HepG2 (cell line): Measurements from ENCODE around the gene PACRGL. TPM values are rescaled to one million over a fixed set of nuclear protein-coding genes. Genes with fewer than 3 reads are reported as not detected.

ENCODE experiments used
- ATAC-seq: fragments of 200-7000 bp; cut with Tn5 transposase; 3 replicates; pipeline ENCODE4 v1.9.1; 2020; ENCODE audit warnings: mild to moderate bottlenecking, moderate library complexity
- BruUV-seq: library from RNA; stranded (reverse); fragments of 400-500 nt; replicated peaks from 2 replicates; lab custom pipeline; 2021; lab: Mats Ljungman, UMichigan
- CTCF ChIA-PET: fragments of 300-600 bp; formaldehyde crosslinking; extraction: SDS; loops from one replicate; lab custom pipeline; 2021; ENCODE audit warnings: low total read pairs, inconsistent platforms, low intra/inter-chr PET ratio; lab: Yijun Ruan, JAX
- POLR2A ChIA-PET: fragments of 350-600 bp; sonication (Branson Sonifier 250); formaldehyde crosslinking; loops from one replicate; lab custom pipeline; 2020; ENCODE audit warnings: antibody characterized with exemption, inconsistent platforms; lab: Yijun Ruan, JAX
- DNase-seq: peaks from one replicate; pipeline ENCODE4 v3.0.0-alpha.2; 2015; ENCODE audit warnings: low spot score
- FAIRE-seq: peaks from 3 replicates; lab custom pipeline; 2011; peaks lifted over from hg19 to GRCh38; lab: Jason Lieb, UNC
- H2AFZ ChIP-seq: one replicate; pipeline ENCODE4 v1.6.1; 2011; ENCODE audit warnings: low read length, inconsistent platforms
- H3K27ac ChIP-seq: fragments of 300-600 bp; 3 replicates; pipeline ENCODE4 v1.8.0; 2011; ENCODE audit warnings: mixed run types, mild to moderate bottlenecking, mixed read lengths, low read length, inconsistent platforms; ENCODE audit not compliant: insufficient read depth; ENCODE audit errors: extremely low read length
- H3K27me3 ChIP-seq, 2 experiments: fragments of 200-600 bp in 1 of 2; 2 replicates in 1 of 2; 3 replicates in 1 of 2; pipeline versions ENCODE4 v1.6.0 to v1.8.0; 2011; ENCODE audit warnings: low read length in 2 of 2, mild to moderate bottlenecking in 2 of 2, moderate library complexity in 2 of 2, inconsistent platforms in 1 of 2; ENCODE audit not compliant: insufficient read depth in 2 of 2, control insufficient read depth in 1 of 2
- H3K36me3 ChIP-seq, 2 experiments: fragments of 200-600 bp in 1 of 2; replicated peaks in 1 of 2; 2 replicates in 1 of 2; 3 replicates in 1 of 2; pipeline versions ENCODE4 v1.5.1 to v1.8.0; 2011; ENCODE audit warnings: low read length in 2 of 2, inconsistent platforms in 1 of 2; ENCODE audit not compliant: insufficient read depth in 2 of 2, control insufficient read depth in 1 of 2
- H3K4me1 ChIP-seq: 2 replicates; pipeline ENCODE4 v1.5.1; 2012; ENCODE audit warnings: low read length, inconsistent platforms; ENCODE audit not compliant: insufficient read depth
- H3K4me2 ChIP-seq: 2 replicates; pipeline ENCODE4 v1.6.0; 2011; ENCODE audit warnings: low read depth, low read length, inconsistent platforms
- H3K4me3 ChIP-seq, 3 experiments: fragments of 200-600 bp in 1 of 3; sonication (generic), shearing (Covaris generic) in 1 of 3; replicated peaks in 1 of 3; 2 replicates each; pipeline ENCODE4 v1.5.1; 2011 to 2016; ENCODE audit warnings: low read length in 3 of 3, inconsistent platforms in 2 of 3, low read depth in 2 of 3, mild to moderate bottlenecking in 2 of 3, control low read depth in 1 of 3, mixed read lengths in 1 of 3; ENCODE audit not compliant: insufficient read depth in 1 of 3
- H3K79me2 ChIP-seq: one replicate; pipeline ENCODE4 v1.6.1; 2011; ENCODE audit warnings: low read length, inconsistent platforms; ENCODE audit not compliant: insufficient read depth
- H3K9ac ChIP-seq: 2 replicates; pipeline ENCODE4 v1.6.0; 2011; ENCODE audit warnings: mild to moderate bottlenecking, low read depth, low read length, inconsistent platforms; ENCODE audit not compliant: insufficient read depth
- H3K9me3 ChIP-seq: 2 replicates; pipeline ENCODE4 v1.5.1; 2012; ENCODE audit warnings: mild to moderate bottlenecking, low read length
- H4K20me1 ChIP-seq: 2 replicates; pipeline ENCODE4 v1.6.0; 2011; ENCODE audit warnings: inconsistent platforms, mild to moderate bottlenecking, low read length, moderate library complexity; ENCODE audit not compliant: insufficient read depth
- ARID3A ChIP-seq: IDR thresholded peaks from 2 replicates; pipeline ENCODE4 v1.6.1; 2012; ENCODE audit warnings: low read depth, low read length, improper control_type of control experiment
- HES4 ChIP-seq: sonication (generic); formaldehyde crosslinking; IDR thresholded peaks from 2 replicates; pipeline ENCODE4 v1.9.0; 2021; ENCODE audit warnings: mild to moderate bottlenecking, missing genetic modification reagents, borderline replicate concordance
- PCBP2 ChIP-seq: fragments of 200-400 bp; formaldehyde crosslinking; optimal IDR thresholded peaks from 2 replicates; pipeline ENCODE3; 2018; ENCODE audit warnings: low read length, low read depth; ENCODE audit not compliant: poor library complexity, severe bottlenecking
- PHF20 ChIP-seq: sonication (generic); formaldehyde crosslinking; IDR thresholded peaks from 2 replicates; pipeline ENCODE4 v1.5.0; 2020; ENCODE audit warnings: mild to moderate bottlenecking, missing genetic modification reagents
- RAD21 ChIP-seq: fragments of 450-650 bp; formaldehyde crosslinking; IDR thresholded peaks from 2 replicates; pipeline ENCODE4 v1.5.0; 2020; ENCODE audit warnings: mild to moderate bottlenecking
- TAF15 ChIP-seq: fragments of 200-400 bp; formaldehyde crosslinking; IDR thresholded peaks from one replicate; pipeline ENCODE4 v1.6.1; 2018; ENCODE audit warnings: mild to moderate bottlenecking, low read depth, low read length; ENCODE audit not compliant: poor library complexity, severe bottlenecking
- ZNF207 ChIP-seq: fragments of 450-650 bp; IDR thresholded peaks from 2 replicates; pipeline ENCODE4 v1.6.1; 2016; ENCODE audit warnings: antibody characterized with exemption, borderline replicate concordance
- ZNF615 ChIP-seq: sonication (generic); formaldehyde crosslinking; IDR thresholded peaks from 2 replicates; pipeline ENCODE4 v1.5.0; 2020; ENCODE audit warnings: mild to moderate bottlenecking, missing genetic modification reagents, borderline replicate concordance
- WGBS: methylation state at CpG from one replicate; pipeline ENCODE4 v1.1.6; 2017; ENCODE audit warnings: low lambda C conversion rate; 5-methylcytosine and 5-hydroxymethylcytosine counted together
- in situ Hi-C: cut with HindIII; loops from 2 replicates; pipeline ENCODE4 v1.10.0; 2017; ENCODE audit warnings: low pct_unique_long_range_greater_than_20kb; ENCODE audit not compliant: extremely low pct_ligation_motif_present
- intact Hi-C: fragments of 100-400 bp; cut with micrococcal nuclease; formaldehyde crosslinking; loops from one replicate; pipeline ENCODE4 v1.10.0; 2022; ENCODE audit not compliant: unreplicated experiment
- polyA plus RNA-seq, 8 experiments: library from polyadenylated mRNA; depleted of rRNA in 3 of 8; stranded (reverse) in 7 of 8; unstranded in 1 of 8; fragments of >200 nt; fragmentation: Illumina TruSeq in 4 of 8; extraction: Trizol in 4 of 8; gene quantifications; 2 replicates each; pipeline versions ENCODE4 v1.2.1 to v1.2.3, GENCODE V29; 2011 to 2016; ENCODE audit warnings: low read depth in 4 of 8, missing spikeins in 1 of 8, mixed read lengths in 1 of 8; ENCODE audit not compliant: insufficient read depth in 1 of 8
- total RNA-seq, 5 experiments: library from RNA; depleted of rRNA; stranded (reverse); fragments of >200 nt; fragmentation: Illumina TruSeq; extraction: Trizol; gene quantifications; 2 replicates each; pipeline ENCODE4 v1.2.3, GENCODE V29; 2016; ENCODE audit warnings: low read depth in 1 of 5
- TF ChIP-seq, protein P1 (sequence below): sonication (generic); formaldehyde crosslinking; IDR thresholded peaks from 2 replicates; pipeline ENCODE4 v1.4.0; 2020; ENCODE audit warnings: missing genetic modification reagents
- TF ChIP-seq, protein P2 (sequence below): sonication (generic); formaldehyde crosslinking; IDR thresholded peaks from 2 replicates; pipeline ENCODE4 v1.9.0; 2021; ENCODE audit warnings: missing genetic modification reagents, mild to moderate bottlenecking, borderline replicate concordance

Gene PACRGL
- total and polyA plus RNA-seq, 2 of the 13 experiments (the other 11 are each of a cell fraction or from before 2014, with no cell fraction given): 5.8 to 15.1 TPM

DNA sequence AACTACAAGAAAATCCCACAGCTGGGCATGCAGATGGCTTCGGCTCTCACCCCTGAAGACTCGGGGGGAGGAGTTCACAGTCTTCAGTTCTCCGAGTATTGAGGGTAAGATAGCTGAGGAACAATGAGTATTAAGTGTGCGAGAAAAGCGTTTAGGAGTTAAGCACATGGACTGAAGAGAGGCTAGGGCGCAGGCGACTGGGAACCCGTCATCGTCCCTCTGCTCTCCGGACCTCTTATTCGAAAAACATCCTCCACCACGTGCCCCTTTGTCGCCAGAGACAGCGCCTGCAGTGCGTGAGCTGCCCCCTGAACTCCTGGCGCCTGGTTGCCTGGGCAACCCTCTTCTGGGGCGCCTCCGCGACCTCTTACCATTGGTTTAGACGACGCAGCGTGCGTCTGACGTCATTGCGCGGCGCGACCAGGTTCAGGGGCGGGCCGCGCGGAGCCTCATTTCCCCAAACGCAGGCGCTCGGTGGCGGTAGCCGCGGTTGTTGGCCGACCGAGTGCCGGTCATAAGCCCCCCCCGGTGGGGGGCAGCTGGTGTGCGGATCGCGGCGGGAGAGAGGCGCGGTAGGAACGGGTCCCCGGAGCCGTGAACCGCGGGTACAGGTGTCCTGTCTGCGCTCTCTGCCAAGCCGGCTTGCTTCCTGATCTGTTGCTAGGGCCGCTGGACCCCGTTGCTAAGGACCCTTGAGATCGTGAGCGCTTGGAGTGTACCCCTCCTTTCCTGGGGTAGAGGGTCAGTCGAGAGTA lies at the start of gene PACRGL (continued):
- TF ChIP-seq ZNF207 (no peak), HES4 (no peak), TAF15 (no peak)
- TF ChIP-seq, protein P1, sequence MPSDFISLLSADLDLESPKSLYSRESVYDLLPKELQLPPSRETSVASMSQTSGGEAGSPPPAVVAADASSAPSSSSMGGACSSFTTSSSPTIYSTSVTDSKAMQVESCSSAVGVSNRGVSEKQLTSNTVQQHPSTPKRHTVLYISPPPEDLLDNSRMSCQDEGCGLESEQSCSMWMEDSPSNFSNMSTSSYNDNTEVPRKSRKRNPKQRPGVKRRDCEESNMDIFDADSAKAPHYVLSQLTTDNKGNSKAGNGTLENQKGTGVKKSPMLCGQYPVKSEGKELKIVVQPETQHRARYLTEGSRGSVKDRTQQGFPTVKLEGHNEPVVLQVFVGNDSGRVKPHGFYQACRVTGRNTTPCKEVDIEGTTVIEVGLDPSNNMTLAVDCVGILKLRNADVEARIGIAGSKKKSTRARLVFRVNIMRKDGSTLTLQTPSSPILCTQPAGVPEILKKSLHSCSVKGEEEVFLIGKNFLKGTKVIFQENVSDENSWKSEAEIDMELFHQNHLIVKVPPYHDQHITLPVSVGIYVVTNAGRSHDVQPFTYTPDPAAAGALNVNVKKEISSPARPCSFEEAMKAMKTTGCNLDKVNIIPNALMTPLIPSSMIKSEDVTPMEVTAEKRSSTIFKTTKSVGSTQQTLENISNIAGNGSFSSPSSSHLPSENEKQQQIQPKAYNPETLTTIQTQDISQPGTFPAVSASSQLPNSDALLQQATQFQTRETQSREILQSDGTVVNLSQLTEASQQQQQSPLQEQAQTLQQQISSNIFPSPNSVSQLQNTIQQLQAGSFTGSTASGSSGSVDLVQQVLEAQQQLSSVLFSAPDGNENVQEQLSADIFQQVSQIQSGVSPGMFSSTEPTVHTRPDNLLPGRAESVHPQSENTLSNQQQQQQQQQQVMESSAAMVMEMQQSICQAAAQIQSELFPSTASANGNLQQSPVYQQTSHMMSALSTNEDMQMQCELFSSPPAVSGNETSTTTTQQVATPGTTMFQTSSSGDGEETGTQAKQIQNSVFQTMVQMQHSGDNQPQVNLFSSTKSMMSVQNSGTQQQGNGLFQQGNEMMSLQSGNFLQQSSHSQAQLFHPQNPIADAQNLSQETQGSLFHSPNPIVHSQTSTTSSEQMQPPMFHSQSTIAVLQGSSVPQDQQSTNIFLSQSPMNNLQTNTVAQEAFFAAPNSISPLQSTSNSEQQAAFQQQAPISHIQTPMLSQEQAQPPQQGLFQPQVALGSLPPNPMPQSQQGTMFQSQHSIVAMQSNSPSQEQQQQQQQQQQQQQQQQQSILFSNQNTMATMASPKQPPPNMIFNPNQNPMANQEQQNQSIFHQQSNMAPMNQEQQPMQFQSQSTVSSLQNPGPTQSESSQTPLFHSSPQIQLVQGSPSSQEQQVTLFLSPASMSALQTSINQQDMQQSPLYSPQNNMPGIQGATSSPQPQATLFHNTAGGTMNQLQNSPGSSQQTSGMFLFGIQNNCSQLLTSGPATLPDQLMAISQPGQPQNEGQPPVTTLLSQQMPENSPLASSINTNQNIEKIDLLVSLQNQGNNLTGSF (CRISPR knock-in tag): no peak

DNA sequence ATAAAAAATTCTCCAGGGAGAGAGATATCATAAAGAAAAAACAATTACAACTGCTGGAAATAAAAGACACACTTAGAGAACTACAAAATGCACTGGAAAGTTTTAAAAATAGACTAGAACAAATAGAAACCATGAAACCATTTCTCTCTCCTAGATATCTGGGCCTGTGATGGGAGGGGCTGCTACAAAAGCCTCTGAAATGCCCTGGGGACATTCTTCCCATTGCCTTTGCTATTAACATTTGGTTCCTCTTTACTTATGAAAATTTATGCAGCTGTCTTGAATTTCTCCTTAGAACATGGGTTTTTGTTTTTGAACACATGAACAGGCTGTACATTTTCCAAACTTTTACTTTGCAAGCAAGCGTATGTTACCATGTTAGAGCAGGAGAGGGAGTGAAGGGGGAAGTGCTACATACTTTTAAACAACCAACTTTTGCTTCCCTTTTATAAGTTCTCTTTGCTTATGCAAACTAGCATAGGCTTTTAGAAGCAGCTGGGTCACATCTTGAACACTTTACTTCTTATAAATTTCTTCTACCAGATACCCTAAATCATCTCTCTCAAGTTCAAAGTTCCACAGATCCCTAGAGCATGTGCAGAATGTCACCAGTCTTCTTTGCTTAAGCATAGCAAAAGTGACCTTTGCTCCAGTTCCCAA lies 47.9 kb upstream of the PACRGL start:
- no peak overlapping the region for H3K9ac ChIP-seq
- no peak for ATAC-seq
- no peak overlapping the region for H3K27ac ChIP-seq
- WGBS: 45% methylated on average over 1 of the region's 1 CpG
- no peak overlapping the region for H3K4me2 ChIP-seq
- H3K4me1 ChIP-seq: no peaks in the 10 kb centered on the region
- H3K4me3 ChIP-seq: no peak overlapping the region
- in situ Hi-C loops (no loop called here), intact Hi-C loops (no loop called here)
- H3K36me3 ChIP-seq: no peaks in the 10 kb centered on the region
- H3K79me2 ChIP-seq: no peaks in the 10 kb centered on the region
- ChIA-PET POLR2A (no interaction called here), CTCF (no interaction called here)
- H4K20me1 ChIP-seq: no peaks in the 10 kb centered on the region
- H3K9me3 ChIP-seq: no peaks in the 10 kb centered on the region; the same call in 1 of the 2 replicates
- no TSS peak for BruUV-seq
- H3K27me3 ChIP-seq: no peaks in the 10 kb centered on the region
- no peak for FAIRE-seq
- H2AFZ ChIP-seq: no peak overlapping the region
- no peak for DNase-seq
- TF ChIP-seq PCBP2: no peak
- TF ChIP-seq RAD21: no peak
- TF ChIP-seq PHF20: no peak
- TF ChIP-seq ARID3A: no peak
- TF ChIP-seq, protein P2, sequence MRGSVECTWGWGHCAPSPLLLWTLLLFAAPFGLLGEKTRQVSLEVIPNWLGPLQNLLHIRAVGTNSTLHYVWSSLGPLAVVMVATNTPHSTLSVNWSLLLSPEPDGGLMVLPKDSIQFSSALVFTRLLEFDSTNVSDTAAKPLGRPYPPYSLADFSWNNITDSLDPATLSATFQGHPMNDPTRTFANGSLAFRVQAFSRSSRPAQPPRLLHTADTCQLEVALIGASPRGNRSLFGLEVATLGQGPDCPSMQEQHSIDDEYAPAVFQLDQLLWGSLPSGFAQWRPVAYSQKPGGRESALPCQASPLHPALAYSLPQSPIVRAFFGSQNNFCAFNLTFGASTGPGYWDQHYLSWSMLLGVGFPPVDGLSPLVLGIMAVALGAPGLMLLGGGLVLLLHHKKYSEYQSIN: no peak
- no peak for TF ChIP-seq ZNF615 (CRISPR knock-in tag)
